Measurements from ENCODE around the gene IRX3.
A peak's percentile ranks its signal among the peaks of the same experiment; 100 is the strongest.

The IRX3 gene

GRCh38 chr16:54286366-54287130 lies at the start of gene IRX3:
Gene IRX3 (minus strand): TSS chr16:54286787. CDS start chr16:54286050, 737 bp downstream.
- no peak within 1 kb of the TSS for H3K27ac ChIP-seq
- H3K4me2 ChIP-seq = peak within 1 kb of the TSS; percentile 78 to 98 (median 91)
- peak within 1 kb of the TSS in 7 of 11 experiments; percentile 7 to 55 (median 29); a peak in 9 of 22 replicates for H3K9ac ChIP-seq

GRCh38 chr16:54335230-54335629 lies 48.6 kb upstream of the IRX3 start:
- Histone ChIP-seq H3K36me3 (no peaks in the 10 kb centered on the region), H3K27ac (no peak overlapping the region), H3K27me3 (no peaks in the 10 kb centered on the region), H3K9me3 (replicated peaks in 1 of 11) (no peaks in the 10 kb centered on the region), H3K4me3 (no peak overlapping the region), H3K4me2 (no peak overlapping the region), H3K4me1 (peaks cover 0 to 6% (median 2%) of the 10 kb centered on the region in 10 experiments; a peak in 4 of 20 replicates), H3K9ac (no peak overlapping the region), H4K20me1 (no peaks in the 10 kb centered on the region; a peak in 1 of 22 replicates)
- TF ChIP-seq Cebpa-rat (IDR thresholded peaks at IDR 0.05) = no peak

More at GRCh38 chr16:54286366-54287130, at the start of gene IRX3:
- Histone ChIP-seq H3K9me3 (replicated peaks in 1 of 11) (peaks cover 0 to 19% (median 10%) of the 10 kb centered on the region in 11 experiments; a peak in 11 of 22 replicates), H3K27me3 (peaks cover 100% of the 10 kb centered on the region in 11 experiments), H3K4me3 (peak within 1 kb of the TSS; percentile 49 to 68 (median 58)), H3K4me1 (peaks cover 30 to 40% (median 36%) of the 10 kb centered on the region in 10 experiments; a peak in 19 of 20 replicates), H4K20me1 (peaks cover 0 to 90% (median 71%) of the 10 kb centered on the region in 11 experiments; a peak in 19 of 22 replicates), H3K36me3 (no peaks in the 10 kb centered on the region)
- no peak for TF ChIP-seq Cebpa-rat (IDR thresholded peaks at IDR 0.05)

- no peak for TF ChIP-seq Cebpa-rat (IDR thresholded peaks at IDR 0.05)
- no peak overlapping the region for H3K4me2 ChIP-seq
- no peaks in the 10 kb centered on the region; a peak in 1 of 22 replicates for H4K20me1 ChIP-seq
- H3K27ac ChIP-seq = no peak overlapping the region
- H3K4me3 ChIP-seq = no peak overlapping the region
- no peak overlapping the region for H3K9ac ChIP-seq
- no peaks in the 10 kb centered on the region for H3K27me3 ChIP-seq
- H3K36me3 ChIP-seq = no peaks in the 10 kb centered on the region
- H3K4me1 ChIP-seq = peaks cover 0 to 6% (median 2%) of the 10 kb centered on the region in 10 experiments; a peak in 4 of 20 replicates
- H3K9me3 ChIP-seq (replicated peaks in 1 of 11) = no peaks in the 10 kb centered on the region
These were observed 47.6 kb upstream of the IRX3 start for GRCh38 chr16:54334208-54334607.

- no peaks in the 10 kb centered on the region for H3K36me3 ChIP-seq
- no peak overlapping the region for H3K4me2 ChIP-seq
- TF ChIP-seq Cebpa-rat (IDR thresholded peaks at IDR 0.05) = no peak
- no peaks in the 10 kb centered on the region for H4K20me1 ChIP-seq
- no peak overlapping the region for H3K27ac ChIP-seq
- no peaks in the 10 kb centered on the region for H3K27me3 ChIP-seq
- peaks cover 0 to 4% (median 1%) of the 10 kb centered on the region in 10 experiments; a peak in 4 of 20 replicates for H3K4me1 ChIP-seq
- no peak overlapping the region for H3K4me3 ChIP-seq
- H3K9me3 ChIP-seq (replicated peaks in 1 of 11) = no peaks in the 10 kb centered on the region
- no peak overlapping the region for H3K9ac ChIP-seq
These were observed 44.8 kb upstream of the IRX3 start for GRCh38 chr16:54331241-54332002.

- H3K27ac ChIP-seq = no peak overlapping the region
- no peaks in the 10 kb centered on the region for H3K9me3 ChIP-seq (replicated peaks in 1 of 11)
- no peak overlapping the region for H3K9ac ChIP-seq
- no peaks in the 10 kb centered on the region for H4K20me1 ChIP-seq
- peaks cover 0 to 5% (median 0%) of the 10 kb centered on the region in 10 experiments; a peak in 1 of 20 replicates for H3K4me1 ChIP-seq
- no peaks in the 10 kb centered on the region for H3K36me3 ChIP-seq
- H3K4me3 ChIP-seq = no peak overlapping the region
- H3K4me2 ChIP-seq = no peak overlapping the region
- no peak for TF ChIP-seq Cebpa-rat (IDR thresholded peaks at IDR 0.05)
- H3K27me3 ChIP-seq = no peaks in the 10 kb centered on the region
These were observed 41.0 kb upstream of the IRX3 start for GRCh38 chr16:54327609-54328008.

GRCh38 chr16:54326266-54326662 lies 39.7 kb upstream of the IRX3 start:
- Histone ChIP-seq H4K20me1 (no peaks in the 10 kb centered on the region), H3K36me3 (no peaks in the 10 kb centered on the region), H3K9ac (no peak overlapping the region), H3K27ac (no peak overlapping the region), H3K27me3 (no peaks in the 10 kb centered on the region), H3K4me3 (no peak overlapping the region), H3K9me3 (replicated peaks in 1 of 11) (no peaks in the 10 kb centered on the region), H3K4me1 (peaks cover 0 to 5% (median 0%) of the 10 kb centered on the region in 10 experiments; a peak in 1 of 20 replicates), H3K4me2 (0 out of 22 replicates have a peak overlapping the region, but pooled peaks of 1 of the 11 experiments have one; percentile 15)
- TF ChIP-seq Cebpa-rat (IDR thresholded peaks at IDR 0.05) = no peak

- no peaks in the 10 kb centered on the region for H3K9me3 ChIP-seq (replicated peaks in 1 of 11)
- H3K27me3 ChIP-seq = no peaks in the 10 kb centered on the region
- H3K27ac ChIP-seq = no peak overlapping the region
- no peak overlapping the region for H3K4me3 ChIP-seq
- no peak for TF ChIP-seq Cebpa-rat (IDR thresholded peaks at IDR 0.05)
- H3K36me3 ChIP-seq = no peaks in the 10 kb centered on the region
- H4K20me1 ChIP-seq = no peaks in the 10 kb centered on the region
- peaks cover 0 to 5% (median 0%) of the 10 kb centered on the region in 10 experiments; a peak in 1 of 20 replicates for H3K4me1 ChIP-seq
- H3K9ac ChIP-seq = no peak overlapping the region
- H3K4me2 ChIP-seq = peak overlapping the region in 1 of 11 experiments; percentile 15; a peak in 2 of 22 replicates
These were observed 39.2 kb upstream of the IRX3 start for GRCh38 chr16:54325616-54326265.

- Histone ChIP-seq H3K4me1 (peaks cover 0 to 5% (median 0%) of the 10 kb centered on the region in 10 experiments; a peak in 1 of 20 replicates), H3K9me3 (replicated peaks in 1 of 11) (no peaks in the 10 kb centered on the region), H3K27ac (no peak overlapping the region), H3K4me2 (no peak overlapping the region), H4K20me1 (no peaks in the 10 kb centered on the region), H3K4me3 (no peak overlapping the region), H3K27me3 (no peaks in the 10 kb centered on the region), H3K36me3 (no peaks in the 10 kb centered on the region), H3K9ac (no peak overlapping the region)
- no peak for TF ChIP-seq Cebpa-rat (IDR thresholded peaks at IDR 0.05)
These were observed 38.1 kb upstream of the IRX3 start for GRCh38 chr16:54324716-54325115.

All from BLaER1 treated with 17β-estradiol and CSF1 and Interleukin-3, amounts not matched to agents 10 nM and 100 nM (cell line).